CD4-positive, alpha-beta T cell treated with Interleukin-17A for 1 hour (primary cell): ENCODE results near the gene FBXO10.
"Not testable (repeated sequence)": the region's sequence is repeated elsewhere in the genome, so short reads cannot be mapped to it uniquely, and the experiment has no call there.

Experiments used
- DNase-seq: peaks from one replicate; pipeline ENCODE4 v3.0.0-alpha.2; 2020

Gene FBXO10

DNA sequence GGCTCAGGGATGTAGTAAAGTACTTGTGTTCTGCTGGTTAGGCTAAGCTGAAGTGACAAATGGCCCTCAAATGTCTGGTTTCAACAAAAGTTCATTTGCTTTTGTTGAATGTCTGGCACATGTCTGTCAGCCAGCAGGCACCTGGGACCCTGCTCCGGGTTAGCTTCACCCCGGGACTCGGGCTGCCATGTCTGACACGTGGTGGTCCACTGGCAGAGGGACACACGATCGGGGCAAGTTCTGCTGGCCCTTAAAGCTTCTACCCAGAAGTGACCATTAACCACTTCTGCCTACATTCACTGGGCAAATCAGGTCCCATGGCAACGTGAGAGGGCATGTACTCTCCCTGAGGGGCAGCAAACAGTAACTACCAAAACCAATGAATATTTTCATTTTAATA, 66.6 kb downstream of the FBXO10 start:
- no peak for DNase-seq

DNA sequence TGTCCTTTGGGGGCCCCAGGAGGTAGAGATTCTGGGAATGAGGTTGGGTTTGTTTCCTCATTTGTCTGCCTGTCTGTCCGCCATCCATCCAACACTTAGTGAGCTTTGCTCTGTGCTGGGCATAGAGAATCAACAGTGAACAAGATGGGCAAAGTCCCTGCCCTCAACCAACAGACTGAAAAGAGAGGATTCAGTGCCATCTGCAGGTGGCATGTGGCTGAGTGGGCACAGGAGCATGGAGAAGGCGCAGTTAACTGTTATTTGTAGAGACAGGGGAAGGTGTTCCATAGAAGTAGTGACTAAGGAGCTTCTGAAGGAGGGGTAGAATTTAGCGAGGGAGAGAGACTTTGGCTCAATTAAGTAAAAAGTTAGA, 67.4 kb downstream of the FBXO10 start:
- DNase-seq: no peak

DNA sequence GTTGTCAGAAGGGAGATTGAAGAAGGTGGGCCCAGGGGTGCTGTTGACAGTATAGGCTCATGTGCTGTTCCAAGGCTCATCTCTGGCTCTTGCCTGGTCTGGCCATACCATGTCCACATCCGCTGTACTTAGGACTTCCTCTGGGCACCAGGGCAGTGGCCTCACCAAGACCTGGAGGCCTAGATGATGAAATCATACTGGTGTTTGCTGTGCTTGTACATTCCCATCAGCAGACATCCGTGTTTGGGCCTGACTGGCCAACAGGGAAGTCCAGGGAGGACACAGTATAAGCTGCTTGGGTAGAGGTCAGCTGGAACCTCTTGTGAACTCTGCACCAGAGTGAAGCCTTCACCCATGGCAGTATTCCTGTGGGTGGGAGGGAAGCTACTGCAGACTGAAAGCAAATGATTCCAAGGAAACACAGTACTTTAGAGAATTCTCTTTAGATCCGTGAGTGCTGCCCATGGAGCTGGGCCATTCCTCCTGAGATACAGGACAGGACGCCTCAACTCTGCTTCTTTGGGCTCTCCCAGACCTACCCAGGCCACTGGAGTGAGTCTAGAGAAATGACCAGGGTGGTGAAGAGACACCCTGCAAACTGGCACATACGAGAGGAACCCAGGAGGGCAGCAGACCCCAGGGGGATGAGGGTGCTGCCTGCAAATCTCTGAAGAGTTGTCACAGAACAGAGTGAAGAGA, 67.9 kb downstream of the FBXO10 start:
- no peak for DNase-seq

DNA sequence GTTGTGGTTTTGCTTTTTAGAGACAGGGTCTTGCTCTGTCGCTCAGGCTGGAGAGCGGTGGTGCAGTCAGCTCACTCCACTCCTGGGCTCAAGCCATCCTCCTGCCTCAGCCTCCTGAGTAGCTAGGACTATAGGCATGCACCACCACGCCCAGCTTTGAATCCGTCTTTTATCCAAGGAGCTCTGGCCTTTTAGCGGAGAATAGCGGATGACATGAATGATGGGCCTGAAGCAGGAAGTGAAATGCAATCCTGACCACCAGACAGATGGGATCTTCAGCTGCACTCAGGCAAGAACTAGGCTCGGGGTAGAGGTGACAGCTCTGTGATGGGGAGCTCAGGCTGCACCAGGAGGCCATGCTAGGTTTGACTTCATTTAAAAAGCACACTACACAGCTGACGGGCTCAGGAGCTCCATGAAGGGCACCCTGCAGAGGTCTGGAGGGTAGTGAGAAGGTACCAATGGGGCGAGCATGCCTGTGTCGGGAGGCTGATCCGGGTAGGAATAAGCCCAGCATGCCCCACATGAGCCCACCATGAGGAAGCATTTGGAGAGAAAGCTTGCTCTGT, 68.5 kb downstream of the FBXO10 start:
- no peak for DNase-seq

DNA sequence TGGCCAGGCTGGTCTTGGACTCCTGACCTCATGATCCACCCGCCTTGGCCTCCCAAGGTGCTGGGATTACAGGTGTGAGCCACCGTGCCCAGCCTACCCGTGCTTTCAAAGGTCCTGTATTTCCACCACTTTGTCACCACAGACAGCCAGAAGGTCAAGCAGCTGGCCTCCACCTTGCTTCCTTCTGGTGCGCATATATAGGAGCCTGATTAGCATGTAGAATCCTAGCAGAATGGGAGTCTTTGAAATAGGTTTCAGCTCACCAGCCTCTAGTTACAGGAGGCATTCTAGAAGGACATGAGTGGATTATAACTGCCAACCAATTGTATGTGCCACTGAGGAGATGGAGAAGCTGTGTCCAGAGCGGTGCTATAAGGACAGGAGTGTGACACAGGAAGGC, 71.6 kb downstream of the FBXO10 start:
- DNase-seq: no peak

DNA sequence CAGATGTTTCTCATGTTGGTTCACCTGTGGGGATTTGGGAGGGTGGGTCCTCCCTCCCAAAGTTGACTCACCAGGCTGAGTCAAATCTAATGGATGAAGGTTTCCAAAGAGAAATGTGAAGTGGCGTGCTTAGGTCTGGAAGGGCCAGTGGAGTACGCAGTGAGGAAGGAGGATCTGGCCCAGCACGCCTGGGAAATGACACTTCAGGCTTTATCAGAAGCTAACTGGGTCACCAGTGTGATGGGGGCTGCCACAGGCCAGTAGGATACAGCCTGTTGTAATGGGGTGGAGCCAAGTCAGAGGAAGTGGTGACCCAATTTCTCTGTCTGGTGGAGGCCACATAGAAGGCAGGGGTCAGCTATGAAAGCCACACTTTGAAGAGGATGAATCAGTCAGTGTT, 72.4 kb downstream of the FBXO10 start:
- peak; percentile 74 for DNase-seq

DNA sequence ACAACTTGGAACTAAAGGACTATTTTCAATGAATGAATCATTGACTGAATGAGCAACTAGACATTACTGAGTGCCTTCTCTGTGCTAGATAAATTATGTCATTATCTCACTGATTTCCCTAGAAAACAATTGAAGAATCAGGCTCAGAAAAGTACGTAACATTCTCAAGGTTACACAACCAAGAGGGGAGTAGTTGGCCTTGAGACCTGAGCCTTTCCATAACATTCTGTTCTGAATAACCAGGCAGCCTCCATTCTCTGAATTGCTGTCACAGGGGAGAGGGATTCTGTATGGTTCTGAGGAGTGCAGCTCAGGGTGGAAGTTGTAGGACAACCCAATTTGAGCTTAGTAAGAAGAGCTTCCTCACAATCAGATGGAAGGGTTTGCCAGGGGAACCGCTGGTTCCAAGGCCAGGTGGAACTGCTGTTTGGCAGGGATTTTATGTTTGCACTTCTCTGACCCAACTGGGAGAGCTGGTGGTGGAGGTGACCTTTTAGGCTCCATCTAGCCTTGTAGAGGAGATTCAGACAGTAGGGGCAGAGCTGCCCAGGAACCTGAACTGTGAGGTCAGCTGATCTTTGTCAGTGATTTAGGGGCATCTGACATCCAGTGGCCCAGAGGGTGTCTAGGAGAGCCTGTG, 74.1 kb downstream of the FBXO10 start:
- no peak for DNase-seq

DNA sequence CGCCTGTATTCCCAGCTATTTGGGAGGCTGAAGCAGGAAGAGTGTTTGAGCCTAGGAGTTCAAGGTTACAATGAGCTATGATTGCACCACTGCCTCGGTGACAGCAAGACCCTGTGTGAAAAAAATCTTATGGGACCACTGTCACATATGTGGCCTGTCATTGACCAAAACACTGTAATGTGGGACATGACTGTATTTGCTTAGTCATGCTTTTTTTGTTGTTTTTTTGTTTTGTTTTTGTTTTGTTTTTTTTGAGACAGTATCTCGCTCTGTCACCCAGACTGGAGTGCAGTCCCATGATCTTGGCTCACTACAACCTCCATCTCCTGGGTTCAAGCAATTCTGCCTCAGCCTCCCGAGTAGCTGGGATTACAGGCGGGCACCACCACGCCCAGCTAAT, 76.9 kb downstream of the FBXO10 start:
- no peak for DNase-seq

DNA sequence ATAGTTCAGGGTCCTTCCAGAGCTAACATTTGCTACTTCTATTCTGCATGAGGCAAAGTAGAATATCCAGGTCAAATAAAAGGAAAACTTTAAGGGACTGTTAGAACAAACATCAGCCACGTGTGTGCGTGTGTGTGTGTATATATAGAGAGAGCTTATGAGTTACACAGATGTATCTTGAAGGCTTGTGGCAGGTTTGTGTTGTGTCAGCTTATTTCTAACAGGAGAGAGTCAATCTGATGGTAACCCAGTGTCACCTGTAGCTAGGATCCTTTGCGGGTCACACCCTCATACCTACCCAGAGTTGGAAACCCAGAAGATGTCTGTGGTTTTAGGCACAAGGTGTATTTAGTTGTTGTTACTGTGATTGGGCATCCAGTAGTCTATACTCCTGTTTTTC, 77.7 kb downstream of the FBXO10 start:
- DNase-seq: no peak

DNA sequence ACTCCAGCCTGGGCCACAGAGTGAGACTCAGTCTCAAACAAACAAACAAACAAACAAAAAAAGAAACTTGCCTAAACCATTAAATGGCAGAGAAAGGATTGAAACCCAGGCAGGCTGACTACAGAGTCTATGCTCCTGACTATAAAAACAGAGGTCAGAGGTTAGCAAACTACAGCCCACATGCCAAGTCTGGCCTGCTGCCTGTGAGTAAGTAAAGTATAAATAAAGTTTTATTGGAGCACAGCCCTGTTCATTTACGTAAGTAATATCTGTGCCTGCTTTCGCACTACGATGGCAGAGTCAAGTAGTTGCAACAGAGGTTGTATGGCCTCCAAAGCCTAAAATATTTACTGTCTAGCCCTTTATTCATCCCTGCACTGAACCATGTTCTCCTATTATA, 78.9 kb downstream of the FBXO10 start:
- no peak for DNase-seq

DNA sequence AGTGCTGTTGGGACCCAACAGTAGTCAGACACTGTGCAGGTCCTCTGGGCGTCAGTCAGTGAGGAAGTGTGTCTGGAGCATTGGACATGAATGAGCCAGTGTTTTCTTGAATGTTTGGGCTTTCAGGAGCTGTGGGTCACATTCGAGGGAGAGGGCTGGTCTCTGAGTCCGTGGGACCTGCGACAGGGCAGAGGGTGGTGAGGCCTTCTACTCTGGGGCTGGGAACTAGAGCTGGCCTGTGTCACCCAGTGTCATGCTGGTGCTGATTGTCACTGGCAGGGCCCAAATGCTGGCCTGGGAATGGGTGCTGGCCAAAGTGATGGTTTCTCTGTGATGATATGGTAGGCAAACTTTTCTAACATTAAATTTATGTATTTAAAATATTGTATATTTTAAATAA, 80.2 kb downstream of the FBXO10 start:
- no peak for DNase-seq

DNA sequence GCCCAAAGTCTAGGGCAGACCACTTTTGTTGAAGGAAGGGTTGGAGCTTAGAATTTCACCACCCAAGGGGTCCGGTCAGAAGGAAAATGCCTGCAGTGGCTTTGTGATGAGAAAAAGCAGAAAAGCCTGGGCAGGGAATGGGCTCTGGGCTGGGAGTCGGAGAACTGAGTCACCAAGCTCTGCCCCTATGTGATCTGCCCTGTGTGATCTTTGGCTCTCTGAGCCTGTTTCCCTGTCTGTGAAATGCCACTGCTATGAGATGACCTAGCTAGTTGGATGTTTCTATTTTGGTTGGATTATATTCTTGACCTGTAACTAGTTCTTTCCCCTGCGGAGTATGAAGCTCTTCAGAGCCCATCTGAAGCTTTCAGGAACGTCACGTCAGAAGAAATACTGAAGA, 80.6 kb downstream of the FBXO10 start:
- no peak for DNase-seq

DNA sequence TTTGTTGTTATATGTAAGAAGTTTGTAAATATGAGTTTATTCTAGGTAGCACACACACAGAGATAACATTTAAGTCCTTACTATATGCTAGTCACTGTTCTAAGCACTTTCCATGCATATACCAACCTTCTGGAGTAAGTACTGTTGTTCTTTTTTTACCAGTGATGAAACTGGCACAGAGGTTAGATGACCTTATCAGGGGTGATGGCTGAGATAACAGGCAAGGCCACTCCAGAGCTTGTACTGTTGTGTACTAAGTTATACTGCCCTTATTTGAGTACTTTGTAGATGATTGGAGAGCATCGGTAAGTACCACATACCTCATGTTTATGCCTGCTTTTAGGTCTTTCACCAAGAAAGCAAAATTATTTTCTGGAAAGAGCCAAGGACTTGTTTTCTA, 84.2 kb downstream of the FBXO10 start:
- no peak for DNase-seq

DNA sequence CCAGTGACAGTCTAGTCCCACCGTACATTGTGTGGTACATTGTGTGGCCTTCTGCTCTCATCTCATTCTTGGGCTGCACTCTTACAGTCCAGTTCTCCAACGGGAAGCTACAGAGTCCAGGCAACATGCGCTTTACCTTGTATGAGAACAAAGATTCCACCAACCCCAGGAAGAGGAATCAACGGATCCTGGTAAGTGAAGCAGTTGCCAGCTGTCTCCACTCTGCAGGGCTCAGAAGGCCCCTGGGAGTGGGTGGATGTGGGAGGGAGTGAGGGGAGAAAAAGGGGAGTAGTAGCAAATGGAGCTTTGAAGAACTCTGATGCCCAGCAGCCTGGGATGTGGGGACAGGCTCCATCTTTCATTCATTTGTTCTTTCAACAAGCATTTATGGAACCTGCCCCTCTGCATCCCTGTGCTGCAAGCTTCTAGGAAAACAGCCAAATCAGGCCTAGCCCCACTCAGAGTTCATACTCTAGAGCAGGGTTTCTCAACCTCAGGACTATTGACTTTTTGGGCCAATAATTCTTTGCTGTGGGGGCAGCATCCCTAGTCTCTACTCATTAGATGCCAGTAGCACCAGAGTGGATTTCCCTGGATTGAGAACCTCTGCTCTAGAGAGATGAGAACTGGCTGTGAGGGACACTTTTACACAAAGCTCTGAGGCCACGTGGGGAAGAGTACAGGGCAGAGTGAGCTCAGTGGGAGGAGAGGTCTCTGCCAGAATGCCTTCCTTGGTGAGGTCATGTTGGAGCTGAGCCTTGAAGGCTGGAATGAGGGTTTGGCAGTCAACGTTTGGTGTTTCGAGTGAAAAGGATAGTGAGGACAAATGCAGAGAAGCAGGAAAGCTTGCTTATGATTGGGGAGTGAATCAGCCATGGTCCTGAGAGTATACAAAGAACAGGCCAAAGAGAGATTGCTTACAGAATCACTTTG, 89.3 kb downstream of the FBXO10 start:
- DNase-seq: no peak

DNA sequence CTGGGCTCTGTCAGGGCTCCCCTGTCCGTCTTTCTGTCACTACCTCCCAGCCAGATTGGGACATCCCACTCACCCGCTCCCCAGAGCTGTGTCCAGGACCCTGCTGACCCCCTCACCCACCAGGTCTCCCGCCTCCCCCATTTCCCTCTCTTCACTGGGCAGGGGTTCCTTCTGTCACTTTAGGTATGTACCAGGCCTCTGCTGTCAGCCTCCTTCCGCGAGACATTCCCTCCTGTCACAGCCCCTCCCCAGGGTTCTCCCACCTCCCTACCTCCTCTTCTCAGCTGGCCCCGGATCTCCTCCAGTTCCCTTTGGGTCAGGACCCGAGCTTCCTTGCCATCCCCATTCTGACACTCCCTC, 89.9 kb downstream of the FBXO10 start:
- no peak for DNase-seq

DNA sequence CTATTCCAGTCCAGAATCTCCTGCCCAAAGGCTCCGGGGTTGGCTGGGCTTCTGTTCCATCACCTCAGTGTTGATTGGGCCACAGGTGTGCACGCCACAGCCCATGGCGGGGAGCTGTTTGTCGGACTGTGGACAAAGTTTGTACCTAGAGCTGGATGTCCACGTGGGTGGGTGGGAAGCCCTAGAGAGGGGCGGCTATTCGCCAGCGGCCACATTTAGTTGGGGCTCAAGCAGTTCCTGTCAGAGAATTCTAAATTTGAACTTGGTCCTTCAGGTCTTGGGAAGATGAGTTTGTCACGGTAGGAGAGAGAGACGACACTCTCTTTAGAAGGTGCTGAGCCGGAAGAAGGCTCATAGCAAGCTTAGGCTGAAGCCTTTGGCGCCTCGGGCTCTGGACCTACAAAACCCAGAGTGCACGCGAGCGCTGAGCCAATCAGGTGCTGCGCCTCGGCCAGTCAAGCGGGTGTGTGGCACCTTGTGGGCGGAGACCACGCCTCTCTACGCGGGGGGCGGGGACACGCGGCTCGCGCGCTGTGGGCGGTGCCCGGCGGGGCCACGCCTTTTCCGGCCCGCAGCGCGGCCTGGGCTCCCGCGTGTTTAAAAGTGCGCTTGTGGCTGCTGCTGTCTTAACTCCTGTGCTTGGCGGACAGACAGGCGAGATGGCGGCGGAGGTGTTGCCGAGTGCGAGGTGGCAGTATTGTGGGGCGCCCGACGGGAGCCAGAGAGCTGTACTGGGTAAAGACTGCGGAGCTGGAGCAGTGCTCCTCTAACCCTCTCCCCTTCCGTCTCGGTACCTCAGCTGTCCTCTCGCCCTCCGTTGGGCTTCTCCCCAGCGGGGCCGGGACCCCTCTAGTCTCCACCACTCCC, 90.6 kb downstream of the FBXO10 start, which contains the start of gene POLR1E:
Gene POLR1E, plus strand, starts transcription at position 560 of the 867 bp plus-strand sequence. Its CDS starts 100 bp downstream, at position 660.
- DNase-seq: peak; percentile 97

DNA sequence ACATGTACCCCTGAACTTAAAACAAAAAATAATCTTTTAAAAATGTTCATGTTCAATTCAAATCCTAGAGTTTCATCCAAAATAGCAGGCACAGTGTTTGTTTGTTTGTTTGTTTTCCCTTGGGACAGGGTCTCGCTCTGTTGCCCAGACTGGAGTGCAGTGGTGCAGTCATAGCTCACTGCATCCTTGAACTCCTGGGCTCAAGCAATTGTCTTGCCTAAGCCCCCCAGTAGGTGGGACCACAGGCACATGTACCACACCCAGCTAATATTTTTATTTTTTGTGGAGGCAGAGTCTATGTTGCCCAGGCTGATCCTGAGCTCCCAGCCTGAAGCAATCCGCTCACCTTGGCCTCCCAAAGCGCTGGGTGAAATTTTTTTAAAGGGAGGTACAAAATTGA, 95.4 kb downstream of the FBXO10 start:
- no peak for DNase-seq

DNA sequence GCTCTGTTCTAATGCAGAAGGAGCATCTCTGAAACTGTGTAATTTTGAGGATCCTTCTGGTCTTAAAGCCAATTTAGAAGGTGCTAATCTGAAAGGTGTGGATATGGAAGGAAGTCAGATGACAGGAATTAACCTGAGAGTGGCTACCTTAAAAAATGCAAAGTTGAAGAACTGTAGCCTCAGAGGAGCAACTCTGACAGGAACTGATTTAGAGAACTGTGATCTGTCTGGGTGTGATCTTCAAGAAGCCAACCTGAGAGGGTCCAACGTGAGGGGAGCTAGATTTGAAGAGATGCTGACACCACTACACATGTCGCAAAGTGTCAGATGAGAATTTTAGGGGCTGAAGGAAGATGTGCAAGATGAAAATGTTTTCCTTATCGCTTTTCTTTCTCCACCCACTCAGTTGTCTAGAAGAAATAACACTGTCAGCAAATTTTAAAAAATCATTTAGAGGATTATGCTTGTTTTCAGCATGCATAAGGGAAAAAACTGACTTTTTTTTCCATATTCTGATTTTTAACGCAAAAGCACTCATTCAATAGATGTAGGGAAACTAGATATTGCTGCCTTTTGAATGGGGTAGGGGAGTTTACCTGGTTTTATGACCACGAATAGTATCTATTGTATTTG, 98.1 kb downstream of the FBXO10 start:
- not testable (repeated sequence) for DNase-seq

DNA sequence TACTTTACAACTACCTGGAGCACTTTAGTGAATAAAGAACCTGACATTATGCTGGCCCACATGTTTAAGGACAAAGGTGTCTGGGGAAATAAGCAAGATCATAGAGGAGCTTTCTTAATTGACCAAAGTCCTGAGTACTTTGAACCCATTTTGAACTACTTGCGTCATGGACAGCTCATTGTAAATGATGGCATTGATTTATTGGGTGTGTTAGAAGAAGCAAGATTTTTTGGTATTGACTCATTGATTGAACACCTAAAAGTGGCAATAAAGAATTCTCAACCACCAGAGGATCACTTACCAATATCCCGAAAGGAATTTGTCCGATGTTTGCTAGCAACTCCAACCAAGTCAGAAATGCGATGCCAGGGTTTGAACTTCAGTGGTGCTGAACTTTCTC, 98.7 kb downstream of the FBXO10 start:
- DNase-seq: not testable (repeated sequence)

DNA sequence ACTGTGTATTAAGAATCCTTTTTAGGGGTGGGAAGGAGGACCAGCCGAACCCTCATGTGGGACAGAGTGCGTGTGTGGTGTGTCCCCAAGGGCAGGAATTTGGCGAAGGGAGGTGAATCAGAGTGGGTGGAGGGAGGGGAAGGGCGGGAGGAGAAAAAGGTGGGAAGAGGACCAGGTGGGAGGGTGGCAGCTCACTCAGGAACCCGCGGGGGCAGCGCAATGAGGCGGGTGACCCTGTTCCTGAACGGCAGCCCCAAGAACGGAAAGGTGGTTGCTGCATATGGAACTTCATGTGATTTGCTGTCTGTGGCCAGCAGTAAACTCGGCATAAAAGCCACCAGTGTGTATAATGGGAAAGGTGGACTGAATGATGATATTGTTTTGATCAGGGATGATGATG, 99.2 kb downstream of the FBXO10 start:
- DNase-seq: no peak

DNA sequence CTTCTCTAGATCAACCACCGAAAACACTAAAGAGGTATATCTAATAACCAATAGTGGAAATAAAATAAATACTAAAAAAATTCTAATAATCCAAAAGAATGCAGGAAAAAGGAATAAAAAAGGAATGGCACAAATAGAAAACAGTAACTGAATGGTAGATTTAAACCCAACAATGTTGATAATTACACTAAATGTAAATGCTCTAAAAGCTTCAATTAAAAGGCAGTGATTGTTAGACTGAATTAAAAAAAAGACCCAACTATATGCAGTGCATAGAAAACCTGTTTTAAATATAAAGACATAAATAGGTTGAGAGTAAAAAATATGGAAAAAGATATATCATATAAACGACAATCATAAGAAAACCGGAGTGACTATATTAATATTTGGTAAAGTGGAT, 101.7 kb downstream of the FBXO10 start:
- no peak for DNase-seq

DNA sequence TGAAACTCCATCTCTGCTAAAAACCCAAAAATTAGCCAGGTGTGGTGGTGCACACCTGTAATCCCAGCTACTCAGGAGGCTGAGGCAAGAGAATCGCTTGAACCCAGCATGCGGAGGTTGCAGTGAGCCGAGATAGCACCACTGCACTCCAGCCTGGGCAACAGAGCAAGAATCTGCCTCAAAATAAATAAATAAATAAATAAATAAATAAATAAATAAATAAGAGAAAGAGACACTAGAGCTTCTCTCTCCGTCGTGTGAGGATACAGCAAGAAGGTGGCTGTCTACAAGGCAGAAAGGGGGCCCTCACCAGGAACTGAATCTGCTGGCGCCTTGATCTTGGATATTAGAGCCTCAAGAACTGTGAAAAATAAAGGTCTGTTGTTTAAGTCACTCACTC, 102.2 kb downstream of the FBXO10 start:
- not testable (repeated sequence) for DNase-seq
